ENCODE measurements around the gene DLX4.

The DLX4 gene

GRCh38 chr17:50003911-50004310 is 34.9 kb downstream of the DLX4 start:
- Histone ChIP-seq H3K4me2 (ENCODE audit: insufficient read depth, low read length) (no peak overlapping the region), H3K27me3 (ENCODE audit: insufficient read depth, low read length, poor library complexity) (peaks cover 14% of the 10 kb centered on the region), H3K36me3 (ENCODE audit: insufficient read depth, low read length) (no peaks in the 10 kb centered on the region), H3K9ac (ENCODE audit: low read depth, low read length) (no peak overlapping the region), H3K4me1 (ENCODE audit: insufficient read depth, low read length) (peaks cover 8% of the 10 kb centered on the region), H2AFZ (ENCODE audit: low read depth, low read length) (no peak overlapping the region), H3K9me3 (ENCODE audit: insufficient read depth, low read length, severe bottlenecking) (no peaks in the 10 kb centered on the region), H4K20me1 (ENCODE audit: insufficient read depth, low read length) (no peaks in the 10 kb centered on the region), H3K79me2 (ENCODE audit: insufficient read depth, low read length) (no peaks in the 10 kb centered on the region), H3K27ac (ENCODE audit: low read length) (no peak overlapping the region), H3K4me3 (ENCODE audit: low read depth in 1 of 2, low read length in 2 of 2) (no peak overlapping the region)
- no peak for DNase-seq
- TF ChIP-seq EZH2 (IDR thresholded peaks at IDR 0.05; ENCODE audit: borderline replicate concordance, low read depth, low read length, severe bottlenecking) (no peak), CTCF (IDR thresholded peaks at IDR 0.05; ENCODE audit: borderline replicate concordance, extremely low read depth, low read length, poor library complexity, severe bottlenecking) (no peak)
- no peak for ATAC-seq (ENCODE audit: insufficient read depth, low read depth)

- H3K27ac ChIP-seq (ENCODE audit: low read length), result no peak overlapping the region
- H3K9me3 ChIP-seq (ENCODE audit: insufficient read depth, low read length, severe bottlenecking), result peaks cover 6% of the 10 kb centered on the region
- H3K9ac ChIP-seq (ENCODE audit: low read depth, low read length), result no peak overlapping the region
- H3K36me3 ChIP-seq (ENCODE audit: insufficient read depth, low read length), result no peaks in the 10 kb centered on the region
- ATAC-seq (ENCODE audit: insufficient read depth, low read depth), result no peak
- H3K4me3 ChIP-seq (ENCODE audit: low read depth in 1 of 2, low read length in 2 of 2), result no peak overlapping the region
- TF ChIP-seq CTCF (IDR thresholded peaks at IDR 0.05; ENCODE audit: borderline replicate concordance, extremely low read depth, low read length, poor library complexity, severe bottlenecking) (no peak), EZH2 (IDR thresholded peaks at IDR 0.05; ENCODE audit: borderline replicate concordance, low read depth, low read length, severe bottlenecking) (no peak)
- H2AFZ ChIP-seq (ENCODE audit: low read depth, low read length), result no peak overlapping the region
- no peaks in the 10 kb centered on the region for H3K4me1 ChIP-seq (ENCODE audit: insufficient read depth, low read length)
- no peaks in the 10 kb centered on the region for H3K27me3 ChIP-seq (ENCODE audit: insufficient read depth, low read length, poor library complexity)
- no peaks in the 10 kb centered on the region for H3K79me2 ChIP-seq (ENCODE audit: insufficient read depth, low read length)
- no peak overlapping the region for H3K4me2 ChIP-seq (ENCODE audit: insufficient read depth, low read length)
- no peak for DNase-seq
- H4K20me1 ChIP-seq (ENCODE audit: insufficient read depth, low read length), result no peaks in the 10 kb centered on the region
These were observed 40.3 kb downstream of the DLX4 start for GRCh38 chr17:50009282-50009681.

GRCh38 chr17:50013079-50013478 is 44.1 kb downstream of the DLX4 start:
- no peaks in the 10 kb centered on the region for H3K36me3 ChIP-seq (ENCODE audit: insufficient read depth, low read length)
- DNase-seq (no peak), ATAC-seq (ENCODE audit: insufficient read depth, low read depth) (no peak)
- no peak for TF ChIP-seq CTCF (IDR thresholded peaks at IDR 0.05; ENCODE audit: borderline replicate concordance, extremely low read depth, low read length, poor library complexity, severe bottlenecking)
- H3K4me2 ChIP-seq (ENCODE audit: insufficient read depth, low read length), result no peak overlapping the region
- H3K27ac ChIP-seq (ENCODE audit: low read length), result no peak overlapping the region
- H3K9me3 ChIP-seq (ENCODE audit: insufficient read depth, low read length, severe bottlenecking), result peaks cover 10% of the 10 kb centered on the region
- no peak overlapping the region for H2AFZ ChIP-seq (ENCODE audit: low read depth, low read length)
- H3K9ac ChIP-seq (ENCODE audit: low read depth, low read length), result no peak overlapping the region
- no peaks in the 10 kb centered on the region for H4K20me1 ChIP-seq (ENCODE audit: insufficient read depth, low read length)
- H3K4me1 ChIP-seq (ENCODE audit: insufficient read depth, low read length), result no peaks in the 10 kb centered on the region
- no peaks in the 10 kb centered on the region for H3K79me2 ChIP-seq (ENCODE audit: insufficient read depth, low read length)
- H3K27me3 ChIP-seq (ENCODE audit: insufficient read depth, low read length, poor library complexity), result no peaks in the 10 kb centered on the region
- H3K4me3 ChIP-seq (ENCODE audit: low read depth in 1 of 2, low read length in 2 of 2), result no peak overlapping the region

- Histone ChIP-seq H3K27ac (ENCODE audit: low read length) (no peak overlapping the region), H3K36me3 (ENCODE audit: insufficient read depth, low read length) (no peaks in the 10 kb centered on the region), H3K9ac (ENCODE audit: low read depth, low read length) (no peak overlapping the region), H4K20me1 (ENCODE audit: insufficient read depth, low read length) (no peaks in the 10 kb centered on the region), H3K9me3 (ENCODE audit: insufficient read depth, low read length, severe bottlenecking) (peaks cover 10% of the 10 kb centered on the region), H3K4me1 (ENCODE audit: insufficient read depth, low read length) (no peaks in the 10 kb centered on the region), H3K79me2 (ENCODE audit: insufficient read depth, low read length) (no peaks in the 10 kb centered on the region), H3K4me3 (ENCODE audit: low read depth in 1 of 2, low read length in 2 of 2) (no peak overlapping the region), H3K27me3 (ENCODE audit: insufficient read depth, low read length, poor library complexity) (peaks cover 3% of the 10 kb centered on the region), H2AFZ (ENCODE audit: low read depth, low read length) (no peak overlapping the region), H3K4me2 (ENCODE audit: insufficient read depth, low read length) (no peak overlapping the region)
- no peak for TF ChIP-seq CTCF (IDR thresholded peaks at IDR 0.05; ENCODE audit: borderline replicate concordance, extremely low read depth, low read length, poor library complexity, severe bottlenecking)
- TF ChIP-seq EZH2 (IDR thresholded peaks at IDR 0.05; ENCODE audit: borderline replicate concordance, low read depth, low read length, severe bottlenecking), result no peak
- ATAC-seq (ENCODE audit: insufficient read depth, low read depth) (no peak), DNase-seq (no peak)
These were observed 45.6 kb downstream of the DLX4 start for GRCh38 chr17:50014471-50015088.
